ENCODE results near the gene MACF1.
"Not testable (repeated sequence)": the region's sequence is repeated elsewhere in the genome, so short reads cannot be mapped to it uniquely, and the experiment has no call there.

The MACF1 gene

DNA sequence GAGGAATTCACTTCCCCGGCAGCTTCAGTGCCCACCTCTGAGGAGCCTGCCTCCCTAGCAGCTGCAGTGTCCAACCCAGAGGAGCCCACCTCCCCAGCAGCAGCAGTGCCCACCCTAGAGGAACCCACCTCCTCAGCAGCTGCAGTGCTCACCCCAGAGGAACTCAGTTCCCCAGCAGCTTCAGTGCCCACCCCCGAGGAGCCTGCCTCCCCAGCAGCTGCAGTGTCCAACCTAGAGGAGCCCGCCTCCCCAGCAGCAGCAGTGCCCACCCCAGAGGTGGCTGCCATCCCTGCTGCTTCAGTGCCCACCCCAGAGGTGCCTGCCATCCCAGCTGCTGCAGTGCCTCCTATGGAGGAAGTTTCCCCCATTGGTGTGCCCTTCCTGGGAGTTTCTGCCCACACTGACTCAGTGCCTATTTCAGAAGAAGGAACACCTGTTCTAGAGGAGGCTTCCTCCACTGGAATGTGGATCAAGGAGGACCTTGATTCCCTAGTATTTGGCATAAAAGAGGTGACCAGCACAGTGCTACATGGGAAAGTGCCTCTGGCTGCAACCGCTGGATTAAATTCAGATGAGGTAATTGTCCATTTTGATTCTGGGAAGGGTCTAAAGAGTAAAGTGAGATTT, 209.5 kb downstream of the MACF1 start:
- DNase-seq (ENCODE audit: low spot score) = no peak
- FAIRE-seq = no peak

GRCh38 chr1:39415553-39415952, 211.1 kb downstream of the MACF1 start:
- FAIRE-seq = no peak
- DNase-seq (ENCODE audit: low spot score) = no peak

DNA sequence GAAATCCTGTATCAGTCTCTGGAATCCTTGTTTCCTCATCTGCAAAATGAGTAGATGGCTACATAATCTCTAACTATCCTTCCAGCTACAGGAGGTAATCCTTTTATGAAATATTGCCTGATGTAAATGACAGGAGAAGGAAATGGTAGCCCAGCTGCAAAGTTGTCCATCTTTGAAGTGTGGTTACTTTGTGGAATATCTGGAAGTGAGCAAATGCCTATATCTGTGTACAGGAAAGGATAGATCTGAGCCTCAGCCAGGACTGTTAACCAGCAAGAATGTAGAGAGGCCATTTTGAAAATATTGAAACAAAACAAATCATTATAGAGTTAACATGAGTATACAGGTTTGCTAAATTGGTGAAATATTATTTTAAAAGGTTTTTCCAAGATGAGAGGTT, 212.1 kb downstream of the MACF1 start:
- DNase-seq (ENCODE audit: low spot score) = no peak
- FAIRE-seq = no peak

- FAIRE-seq (no peak), DNase-seq (ENCODE audit: low spot score) (no peak)
Measured at GRCh38 chr1:39418236-39418635, 213.7 kb downstream of the MACF1 start.

DNA sequence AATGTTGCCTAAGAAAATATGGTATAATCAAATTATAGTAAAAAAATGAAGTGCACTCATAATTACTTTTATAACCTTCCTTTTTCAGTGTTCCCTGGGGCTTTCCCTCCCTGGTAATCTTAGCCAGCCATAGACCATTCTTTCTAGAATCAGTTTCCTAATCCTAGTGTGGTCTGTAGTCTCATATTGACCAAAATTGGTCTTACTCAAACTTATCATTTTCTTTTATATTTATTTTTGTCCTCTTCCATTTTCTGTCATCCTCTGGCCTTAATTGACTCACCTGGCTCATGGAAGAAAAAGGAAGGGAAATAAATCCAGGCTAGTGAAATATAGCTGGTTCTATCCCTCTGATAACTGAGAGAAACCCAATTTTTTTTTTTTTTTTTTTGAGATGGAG, 216.0 kb downstream of the MACF1 start:
- no peak for DNase-seq (ENCODE audit: low spot score)
- no peak for FAIRE-seq

- DNase-seq (ENCODE audit: low spot score) = no peak
Measured at GRCh38 chr1:39422614-39423013, 218.1 kb downstream of the MACF1 start.

DNA sequence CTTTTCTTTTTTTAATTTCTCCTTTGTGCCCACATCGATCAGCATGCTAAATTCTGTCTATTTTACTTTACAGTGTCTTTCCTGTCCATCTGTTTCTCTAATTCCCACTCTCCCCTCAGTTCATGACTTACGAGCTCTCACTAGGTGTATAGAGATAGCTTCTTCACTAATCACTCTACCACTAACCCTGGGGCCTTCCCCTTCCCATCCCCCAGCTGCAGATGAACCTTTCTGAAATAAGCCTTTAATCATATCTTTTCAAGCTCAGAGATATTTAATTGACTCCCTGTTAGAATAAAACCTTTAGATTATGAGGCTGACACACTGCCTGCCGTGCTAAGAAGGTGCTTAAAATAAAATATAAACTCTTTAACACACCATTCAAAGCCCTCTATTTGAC, 220.7 kb downstream of the MACF1 start:
- FAIRE-seq = no peak
- no peak for DNase-seq (ENCODE audit: low spot score)

More at GRCh38 chr1:39422614-39423013, 218.1 kb downstream of the MACF1 start:
- FAIRE-seq = no peak

GRCh38 chr1:39425634-39426033, 221.1 kb downstream of the MACF1 start:
- no peak for FAIRE-seq
- DNase-seq (ENCODE audit: low spot score) = no peak

DNA sequence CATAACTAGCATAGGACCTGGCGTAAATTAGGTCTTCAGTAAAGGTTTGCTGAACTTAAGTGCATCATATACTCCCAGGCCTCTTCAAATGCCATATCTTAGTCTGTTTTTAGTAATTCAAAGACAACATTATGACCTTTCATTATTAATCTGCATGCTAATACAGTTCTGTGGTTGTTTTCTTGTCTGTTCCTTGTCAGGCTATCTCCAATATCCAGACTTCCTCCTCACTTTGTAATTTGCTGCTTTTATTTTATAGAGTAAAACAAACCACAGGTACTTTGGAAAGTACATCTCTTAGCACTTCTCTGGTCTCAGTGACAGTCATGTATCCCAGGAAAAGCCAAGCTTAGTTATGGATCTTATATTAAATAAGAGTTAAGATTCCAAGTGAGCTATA, 221.9 kb downstream of the MACF1 start:
- no peak for DNase-seq (ENCODE audit: low spot score)
- FAIRE-seq = no peak

DNA sequence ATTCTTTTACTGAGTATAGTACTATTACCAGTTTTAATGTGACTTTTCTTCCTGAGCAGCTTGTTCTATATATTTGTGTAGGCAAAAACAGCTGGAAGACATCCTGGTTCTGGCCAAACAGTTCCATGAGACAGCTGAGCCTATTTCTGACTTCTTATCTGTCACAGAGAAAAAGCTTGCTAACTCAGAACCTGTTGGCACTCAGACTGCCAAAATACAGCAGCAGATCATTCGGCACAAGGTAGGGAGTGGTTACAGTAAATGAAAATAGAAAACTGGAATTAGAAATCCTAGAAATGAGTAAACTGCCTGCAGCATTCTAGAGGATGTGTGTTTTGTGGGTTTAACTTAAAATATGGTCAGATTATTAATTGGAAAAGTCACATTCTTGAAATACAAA, 222.9 kb downstream of the MACF1 start:
- DNase-seq (ENCODE audit: low spot score) (no peak), FAIRE-seq (no peak)

GRCh38 chr1:39427912-39428311, 223.4 kb downstream of the MACF1 start:
- DNase-seq (ENCODE audit: low spot score) = no peak
- FAIRE-seq = no peak

GRCh38 chr1:39431927-39432326, 227.4 kb downstream of the MACF1 start:
- no peak for FAIRE-seq
- no peak for DNase-seq (ENCODE audit: low spot score)

DNA sequence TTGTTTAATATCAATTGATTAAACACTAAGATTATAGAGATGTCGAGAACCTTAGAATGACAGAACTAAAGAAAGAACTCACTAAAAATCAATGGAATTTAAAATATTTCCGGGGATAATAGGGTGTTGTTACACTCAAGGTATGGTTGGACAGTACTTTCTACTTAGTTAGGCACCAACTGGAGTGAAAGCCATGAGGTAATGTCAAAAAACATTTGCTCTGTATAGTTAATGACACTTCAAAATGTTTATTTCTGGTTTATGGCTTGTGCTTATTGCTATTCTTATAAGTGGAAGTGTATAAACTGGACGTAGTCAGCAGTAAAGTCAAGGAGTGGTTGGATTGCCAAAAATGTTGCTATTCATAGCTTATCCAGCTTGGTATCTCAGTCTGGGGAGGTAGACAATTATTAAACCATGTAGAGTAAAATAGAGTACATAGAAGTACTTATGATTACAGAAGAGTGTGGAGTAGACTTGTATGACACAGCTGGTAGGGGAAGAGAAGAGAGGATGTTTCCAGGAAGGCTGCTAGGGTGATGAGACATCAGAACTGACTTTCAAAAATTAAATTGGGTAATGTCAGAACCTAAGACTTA, 230.4 kb downstream of the MACF1 start:
- DNase-seq (ENCODE audit: low spot score) = no peak
- no peak for FAIRE-seq

DNA sequence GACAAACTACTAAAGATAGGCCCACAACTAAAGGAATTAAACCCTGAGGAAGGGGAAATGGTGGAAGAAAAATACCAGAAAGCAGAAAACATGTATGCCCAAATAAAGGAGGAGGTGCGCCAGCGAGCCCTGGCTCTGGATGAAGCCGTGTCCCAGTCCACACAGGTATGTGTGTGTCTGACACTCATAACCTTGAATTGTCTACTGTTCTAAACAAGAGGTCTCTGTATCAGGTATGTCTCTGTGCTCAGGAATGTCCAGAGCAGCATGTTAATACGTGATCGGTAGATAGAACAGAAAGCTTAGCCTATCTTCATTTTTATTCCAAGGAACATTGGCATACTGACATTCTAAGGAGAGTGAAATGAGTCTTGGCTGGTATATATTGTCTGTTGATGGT, 231.1 kb downstream of the MACF1 start:
- DNase-seq (ENCODE audit: low spot score) = no peak
- FAIRE-seq = no peak

DNA sequence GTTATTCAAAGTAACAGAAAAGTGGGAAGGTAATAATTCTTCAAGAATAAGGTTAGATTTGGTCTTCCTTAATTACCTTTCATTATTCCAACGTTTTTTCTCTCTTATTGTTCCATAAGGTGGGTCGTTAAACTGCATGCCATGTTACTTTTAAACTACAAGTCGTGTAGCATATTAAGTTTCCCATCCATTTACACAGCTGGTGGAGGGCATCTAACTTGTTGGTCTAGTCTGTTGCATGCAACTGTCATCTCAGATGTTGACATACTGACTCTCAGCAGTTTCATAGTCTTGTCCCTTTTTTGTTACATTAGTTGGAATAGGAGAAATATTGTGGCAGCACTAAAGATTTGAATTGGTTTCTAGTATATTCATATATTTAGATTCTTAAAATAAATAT, 232.3 kb downstream of the MACF1 start:
- no peak for FAIRE-seq
- DNase-seq (ENCODE audit: low spot score) = no peak

DNA sequence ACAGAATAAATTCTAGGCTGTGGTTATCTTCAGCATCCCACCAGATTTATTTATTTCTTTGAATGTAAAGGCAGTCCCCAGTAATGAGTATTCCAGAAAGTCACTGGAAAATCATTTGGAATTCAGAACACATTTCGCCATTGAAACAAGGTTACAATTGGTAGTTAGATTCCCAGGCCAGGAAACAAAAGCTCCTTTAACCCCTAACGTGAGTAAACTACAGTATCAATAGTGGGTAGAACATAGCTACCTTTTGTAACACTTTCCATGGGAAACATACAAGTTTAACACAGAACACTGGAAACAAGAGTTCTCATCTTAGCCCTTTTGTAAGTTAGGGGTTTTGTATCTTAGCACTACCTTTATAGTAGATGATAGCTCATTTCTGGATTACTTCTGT, 233.5 kb downstream of the MACF1 start:
- DNase-seq (ENCODE audit: low spot score) = no peak
- FAIRE-seq = no peak

DNA sequence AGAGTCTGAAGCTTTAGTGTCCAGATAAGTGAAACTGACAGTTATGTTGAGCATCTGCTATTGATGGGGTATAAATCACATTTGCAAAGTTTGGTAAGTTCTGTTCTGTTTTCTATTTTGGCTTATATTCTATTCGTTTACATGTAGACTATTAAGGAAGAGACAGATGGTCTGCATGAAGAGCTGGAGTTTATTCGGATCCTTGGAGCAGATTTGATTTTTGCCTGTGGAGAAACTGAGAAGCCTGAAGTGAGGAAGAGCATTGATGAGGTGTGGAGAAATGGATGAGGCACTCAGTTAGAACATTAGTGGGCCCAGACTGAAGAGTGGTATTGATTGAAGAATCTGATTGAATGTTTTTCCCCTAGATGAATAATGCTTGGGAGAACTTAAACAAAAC, 236.4 kb downstream of the MACF1 start:
- no peak for DNase-seq (ENCODE audit: low spot score)
- no peak for FAIRE-seq

DNA sequence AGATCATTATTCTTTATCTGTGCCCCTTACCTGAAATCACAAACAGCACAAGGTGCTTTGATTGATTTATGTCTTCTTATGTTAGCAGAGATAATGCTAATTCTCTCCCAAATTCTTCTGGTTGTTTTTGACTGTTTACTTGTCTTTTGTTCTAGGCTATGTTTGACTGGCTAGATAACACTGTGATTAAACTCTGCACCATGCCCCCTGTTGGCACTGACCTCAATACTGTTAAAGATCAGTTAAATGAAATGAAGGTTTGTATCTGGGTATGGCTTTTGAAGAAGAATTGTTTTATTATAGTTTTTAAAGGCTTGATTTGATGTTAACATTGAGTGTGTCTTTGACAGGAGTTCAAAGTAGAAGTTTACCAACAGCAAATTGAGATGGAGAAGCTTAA, 237.3 kb downstream of the MACF1 start:
- DNase-seq (ENCODE audit: low spot score) = no peak
- FAIRE-seq = no peak

DNA sequence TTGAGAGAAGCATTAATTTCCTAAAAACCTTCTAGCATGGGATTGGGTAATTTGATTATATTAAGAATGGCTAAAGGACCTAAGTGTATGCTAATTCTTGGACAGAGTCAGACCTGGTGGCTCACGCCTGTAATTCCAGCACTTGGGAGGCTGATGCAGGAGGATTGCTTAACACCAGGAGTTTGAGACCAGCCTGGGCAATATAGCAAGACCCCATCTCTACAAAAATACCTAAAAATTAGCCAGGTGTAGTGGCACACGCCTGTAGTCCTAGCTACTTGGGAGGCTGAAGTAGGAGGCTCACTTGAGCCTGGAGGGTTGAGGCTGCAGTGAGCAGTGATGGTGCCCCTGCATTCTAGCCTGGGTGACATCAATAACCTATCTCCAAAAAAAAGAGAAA, 241.1 kb downstream of the MACF1 start:
- no peak for FAIRE-seq

DNA sequence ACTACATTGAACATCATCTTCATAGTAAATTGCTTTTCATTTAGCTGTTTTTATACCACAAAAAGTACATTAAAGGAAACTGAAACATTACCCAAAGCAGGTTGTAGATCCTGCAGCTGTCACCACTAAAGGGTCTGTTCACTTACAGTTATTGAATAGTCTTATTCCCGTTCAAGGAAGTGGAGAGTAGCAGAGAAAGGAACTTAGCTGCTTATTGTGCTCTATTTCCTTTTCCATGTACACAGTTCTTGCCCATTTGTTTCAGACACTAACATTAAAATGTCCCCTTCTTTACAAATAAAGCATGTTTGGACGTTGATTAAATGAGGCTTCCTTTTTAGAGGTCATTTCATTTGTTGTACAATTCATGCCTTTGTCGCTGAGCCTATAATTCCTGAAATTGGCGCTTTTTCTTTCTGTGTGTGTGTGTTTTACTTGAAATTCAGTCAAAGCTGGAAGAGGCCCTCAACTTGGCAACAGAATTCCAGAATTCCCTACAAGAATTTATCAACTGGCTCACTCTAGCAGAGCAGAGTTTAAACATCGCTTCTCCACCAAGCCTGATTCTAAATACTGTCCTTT, 242.6 kb downstream of the MACF1 start:
- no peak for FAIRE-seq
- no peak for DNase-seq (ENCODE audit: low spot score)

More for the DNA sequence above, 241.1 kb downstream of the MACF1 start:
- DNase-seq (ENCODE audit: low spot score) = no peak

GRCh38 chr1:39450041-39450440, 245.5 kb downstream of the MACF1 start:
- not testable (repeated sequence) for DNase-seq (ENCODE audit: low spot score); FAIRE-seq

DNA sequence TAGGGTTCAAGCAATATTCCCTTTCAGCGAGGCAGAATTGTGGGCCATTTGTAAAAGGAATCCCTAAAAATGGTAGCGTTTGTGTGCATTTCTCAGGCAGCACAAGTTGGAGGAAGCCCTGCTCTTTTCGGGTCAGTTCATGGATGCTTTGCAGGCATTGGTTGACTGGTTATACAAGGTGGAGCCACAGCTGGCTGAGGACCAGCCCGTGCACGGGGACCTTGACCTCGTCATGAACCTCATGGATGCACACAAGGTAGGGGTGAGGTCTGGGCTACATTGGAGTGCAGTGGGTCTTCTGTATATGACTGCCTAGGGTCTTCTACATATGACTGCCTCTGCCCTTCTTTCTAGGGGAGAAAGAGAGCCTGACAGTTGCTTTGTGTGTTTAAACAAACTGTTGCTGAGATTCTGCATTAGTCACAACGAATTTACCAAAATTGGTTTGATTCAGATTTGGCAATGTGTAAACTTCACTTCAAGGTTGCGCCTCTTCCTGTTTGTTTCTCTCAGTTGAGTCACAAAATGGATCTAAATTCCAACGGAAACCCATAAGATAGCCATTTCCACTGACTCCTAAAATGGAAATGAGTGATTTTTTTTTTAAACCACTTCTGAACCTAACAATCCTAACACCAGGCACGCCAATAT, 246.6 kb downstream of the MACF1 start:
- DNase-seq (ENCODE audit: low spot score) (no peak), FAIRE-seq (no peak)

DNA sequence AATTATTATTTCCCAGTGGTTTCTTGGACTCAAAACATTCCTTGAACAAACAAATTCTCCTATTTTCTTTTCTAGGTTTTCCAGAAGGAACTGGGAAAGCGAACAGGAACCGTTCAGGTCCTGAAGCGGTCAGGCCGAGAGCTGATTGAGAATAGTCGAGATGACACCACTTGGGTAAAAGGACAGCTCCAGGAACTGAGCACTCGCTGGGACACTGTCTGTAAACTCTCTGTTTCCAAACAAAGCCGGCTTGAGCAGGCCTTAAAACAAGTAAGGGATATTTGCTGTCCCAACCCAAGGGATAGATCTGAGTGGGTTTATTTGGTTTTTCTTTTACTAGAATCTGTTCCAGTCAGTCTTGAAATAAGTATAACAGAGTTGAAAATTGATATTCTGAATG, 247.6 kb downstream of the MACF1 start:
- FAIRE-seq = no peak
- no peak for DNase-seq (ENCODE audit: low spot score)

Data from urothelium cell line (cell line).